ENCODE measurements around the gene RPL12.

RPL12 gene

DNA sequence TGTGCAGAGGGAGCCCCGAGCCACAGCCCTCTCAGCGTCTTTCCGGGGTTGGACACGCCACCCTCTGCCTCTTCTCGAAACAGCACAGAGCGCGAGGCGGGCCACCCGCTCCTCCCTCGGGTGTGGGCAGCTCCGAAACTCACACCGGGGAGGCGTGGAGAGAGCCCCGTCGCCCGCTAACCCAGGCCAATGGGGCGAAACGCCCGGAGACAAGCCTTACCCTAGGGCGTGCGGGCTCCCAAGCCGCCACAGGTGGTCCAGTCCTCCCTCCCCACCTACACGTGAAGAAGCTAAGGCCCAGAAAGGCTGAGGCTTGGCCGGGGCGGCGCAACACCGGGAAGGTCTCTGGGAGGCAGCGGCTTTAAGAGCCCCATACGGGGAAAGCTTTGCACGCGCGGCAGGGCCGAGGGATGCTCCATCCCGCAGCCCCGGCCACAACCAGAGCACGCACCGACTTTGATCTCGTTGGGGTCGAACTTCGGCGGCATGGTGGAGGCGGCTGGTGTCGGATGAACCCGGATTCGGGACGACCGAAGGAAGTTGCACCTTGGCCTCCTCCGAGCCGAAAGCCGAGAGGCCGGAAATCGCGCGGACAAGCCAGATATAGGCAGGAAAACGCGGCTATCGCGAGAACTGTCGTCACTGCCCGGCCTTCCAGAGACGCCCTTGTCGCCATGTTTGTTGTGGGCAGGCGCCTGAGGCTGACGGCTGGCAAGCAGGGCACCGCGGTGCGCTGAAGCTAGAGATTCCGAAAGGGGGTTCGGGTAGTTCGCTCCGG lies at the start of gene RPL12, which contains the start of gene LRSAM1:
TSS of gene RPL12 (minus strand) at position 577 of the 778 bp plus-strand sequence. CDS start at position 488, 89 bp downstream.
TSS of gene LRSAM1 (plus strand) at position 681 of the 778 bp plus-strand sequence. CDS start 3,018 bp downstream, outside the sequence.
- peak; percentile 96 to 97 for DNase-seq

GRCh38 chr9:127500862-127501261 lies 49.7 kb upstream of the RPL12 start:
- DNase-seq, result no peak

GRCh38 chr9:127500399-127500798 lies 49.2 kb upstream of the RPL12 start:
- DNase-seq, result peak; percentile 48 to 88

GRCh38 chr9:127498298-127498697 lies 47.1 kb upstream of the RPL12 start:
- DNase-seq, result no peak

DNA sequence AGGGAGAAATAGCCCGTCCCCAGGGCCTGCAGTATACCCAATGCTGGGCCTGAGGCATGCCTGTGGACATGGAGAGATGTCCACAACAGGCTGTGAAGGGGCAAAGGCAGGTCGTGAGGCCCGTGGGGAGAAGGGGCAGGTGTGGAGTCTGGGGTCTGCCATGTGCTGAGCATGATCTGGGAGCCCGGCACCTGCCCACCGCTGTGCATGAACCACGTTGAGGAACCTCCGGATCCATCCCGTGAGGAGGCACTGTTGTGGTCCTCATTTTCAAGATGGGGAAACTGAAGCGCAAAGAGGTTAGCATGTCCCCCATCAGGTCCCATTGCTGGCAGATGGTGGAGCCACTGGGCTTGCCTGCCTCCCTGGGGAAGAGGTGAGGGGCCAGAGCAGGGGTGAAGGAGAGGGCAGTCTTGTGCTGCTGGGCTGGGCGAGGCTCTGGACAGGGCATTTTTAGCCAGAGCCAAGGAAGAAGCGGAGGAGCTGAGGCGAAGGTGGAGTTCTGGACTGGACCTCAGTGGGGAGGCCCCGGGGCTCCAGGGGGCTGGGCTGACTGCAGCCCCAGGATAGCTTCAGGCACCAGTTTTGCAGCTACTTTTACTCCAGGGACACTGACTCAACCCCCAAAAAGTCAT lies 46.6 kb upstream of the RPL12 start:
- no peak for DNase-seq

- no peak for DNase-seq
Observed at GRCh38 chr9:127496974-127497373, 45.8 kb upstream of the RPL12 start.

GRCh38 chr9:127495884-127496555 lies 44.8 kb upstream of the RPL12 start:
- DNase-seq, result peak; percentile 58 to 86

DNA sequence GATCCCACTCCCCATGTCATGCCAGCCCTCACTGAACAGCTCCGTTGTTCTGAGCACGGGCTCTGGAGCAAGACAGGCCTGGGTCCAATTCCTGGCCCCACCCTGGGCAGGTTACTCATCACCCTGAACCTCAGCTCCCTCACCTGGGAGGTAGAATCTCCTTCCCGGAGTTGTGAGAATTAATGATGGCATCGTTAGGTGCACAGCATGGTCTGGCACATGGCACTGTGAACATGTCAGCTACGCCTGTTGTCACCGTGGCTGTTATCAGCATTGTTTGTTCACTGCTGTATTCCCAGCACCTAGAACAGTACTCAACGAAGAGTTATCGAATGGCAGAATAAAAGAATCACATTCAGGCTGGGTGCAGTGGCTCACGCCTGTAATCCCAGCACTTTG lies 43.1 kb upstream of the RPL12 start:
- DNase-seq, result no peak

- peak; percentile 80 to 91 for DNase-seq
Observed at GRCh38 chr9:127493592-127494303, 42.5 kb upstream of the RPL12 start.

DNA sequence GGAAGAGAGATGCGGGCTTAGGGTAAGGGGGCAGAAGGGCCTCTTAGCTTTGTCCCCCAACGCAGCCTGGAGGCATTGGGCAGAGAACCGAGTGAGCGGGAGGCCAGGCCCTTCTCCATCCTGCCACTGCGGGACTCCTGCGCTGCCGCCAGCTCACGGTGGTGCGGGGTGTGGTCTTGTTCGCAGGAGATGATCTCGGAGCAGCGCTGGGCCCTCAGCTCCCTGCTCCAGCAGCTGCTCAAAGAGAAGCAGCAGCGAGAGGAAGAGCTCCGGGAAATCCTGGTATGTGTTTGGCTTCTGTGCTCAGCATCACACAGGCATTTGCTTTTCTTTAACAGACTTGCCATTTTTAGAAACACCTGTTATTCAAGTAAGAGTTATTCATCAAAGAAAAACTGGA lies 41.4 kb upstream of the RPL12 start:
- DNase-seq, result no peak

DNA sequence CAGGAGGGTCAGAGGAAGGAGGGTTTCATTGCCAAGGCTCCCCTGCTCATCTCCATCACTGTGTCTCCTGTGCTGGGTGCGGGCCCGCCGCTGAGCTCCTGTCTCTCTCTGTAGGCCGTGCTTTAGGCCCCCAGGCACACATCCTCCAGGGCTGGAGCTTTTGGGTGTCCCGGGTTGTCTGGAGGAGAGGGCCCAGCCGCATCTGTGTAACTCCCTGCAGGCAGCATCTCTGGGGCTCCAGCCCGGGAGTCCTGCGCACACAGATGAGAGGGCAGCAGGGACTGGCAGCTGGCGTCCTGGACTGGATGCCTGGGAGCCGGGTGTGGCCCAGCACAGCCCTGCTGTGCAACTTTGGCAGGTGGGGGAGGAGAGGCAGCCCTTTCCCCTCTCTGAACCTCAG lies 40.3 kb upstream of the RPL12 start:
- DNase-seq, result peak; percentile 23 to 70

GRCh38 chr9:127490535-127491230 lies 39.5 kb upstream of the RPL12 start:
- DNase-seq, result no peak

DNA sequence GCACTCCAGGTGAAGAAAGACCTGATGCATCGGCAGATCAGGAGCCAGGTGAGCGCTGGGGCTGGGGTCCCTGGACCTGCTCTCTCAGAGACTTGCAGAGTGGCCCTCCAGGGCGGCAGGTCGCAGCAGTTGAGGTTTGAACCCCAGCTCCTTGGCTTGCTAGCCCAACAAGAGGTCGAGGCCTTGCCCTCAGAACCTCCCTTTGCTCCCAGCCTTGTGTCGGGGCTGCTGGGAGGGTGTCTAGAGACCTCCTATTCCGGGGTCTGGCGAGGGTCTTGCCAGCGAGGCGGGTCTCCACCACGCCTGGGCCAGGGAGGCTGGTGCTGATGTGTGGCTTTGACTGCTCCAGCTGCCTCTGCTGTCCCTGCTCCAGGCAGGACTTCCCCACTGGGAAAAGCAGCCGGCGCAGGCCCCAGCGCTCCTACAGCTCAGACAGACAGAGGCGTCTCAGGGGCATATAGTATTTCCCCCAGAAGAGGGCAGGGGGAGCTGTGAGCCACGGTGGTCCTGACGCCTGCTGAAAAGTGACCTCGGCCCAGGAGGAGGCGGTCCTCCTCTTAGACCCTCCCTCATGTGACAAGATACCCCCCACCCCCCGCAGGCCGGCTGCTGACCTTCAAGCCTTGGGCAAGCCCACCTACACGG lies 38.4 kb upstream of the RPL12 start:
- DNase-seq, result peak; percentile 23 to 55

DNA sequence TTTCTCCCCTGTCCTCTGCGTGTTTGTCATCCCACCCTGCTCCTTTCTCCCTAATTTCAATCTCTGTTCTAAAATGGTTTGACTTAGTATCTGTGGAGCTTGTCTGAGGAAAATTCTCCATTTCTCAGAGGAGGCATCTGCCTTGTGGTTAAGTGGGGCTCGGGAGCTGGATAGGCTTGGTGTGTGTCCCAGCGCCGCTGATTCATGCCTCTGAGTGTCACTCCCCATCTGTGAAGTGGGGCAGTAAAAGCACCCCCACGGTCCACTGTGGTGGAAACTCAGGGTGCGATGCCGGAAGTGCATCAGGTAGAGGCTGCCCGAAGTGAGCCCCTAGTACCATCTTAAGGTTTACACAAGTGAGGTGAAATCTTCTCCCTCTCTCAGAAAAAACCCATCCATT lies 37.7 kb upstream of the RPL12 start:
- DNase-seq, result no peak

DNA sequence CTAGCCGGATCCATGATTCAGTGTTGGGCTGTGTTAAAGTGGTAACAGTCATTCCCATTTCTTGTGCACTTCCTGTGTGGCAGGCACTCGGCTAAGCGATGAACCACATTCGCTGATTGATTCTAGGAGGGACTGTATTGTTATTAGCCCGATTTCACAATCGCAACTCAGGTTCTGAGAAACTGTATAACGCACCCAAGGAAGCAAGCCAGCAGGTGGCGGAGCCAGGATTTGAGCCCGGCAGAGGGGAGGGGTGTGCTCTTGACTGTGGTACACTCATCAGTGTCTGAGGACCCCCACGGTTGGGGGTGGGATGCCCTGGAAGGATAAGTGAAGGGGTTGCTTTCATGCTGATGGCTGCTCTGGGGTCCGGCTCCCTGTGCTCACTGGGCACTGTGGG lies 34.8 kb upstream of the RPL12 start:
- DNase-seq, result no peak

DNA sequence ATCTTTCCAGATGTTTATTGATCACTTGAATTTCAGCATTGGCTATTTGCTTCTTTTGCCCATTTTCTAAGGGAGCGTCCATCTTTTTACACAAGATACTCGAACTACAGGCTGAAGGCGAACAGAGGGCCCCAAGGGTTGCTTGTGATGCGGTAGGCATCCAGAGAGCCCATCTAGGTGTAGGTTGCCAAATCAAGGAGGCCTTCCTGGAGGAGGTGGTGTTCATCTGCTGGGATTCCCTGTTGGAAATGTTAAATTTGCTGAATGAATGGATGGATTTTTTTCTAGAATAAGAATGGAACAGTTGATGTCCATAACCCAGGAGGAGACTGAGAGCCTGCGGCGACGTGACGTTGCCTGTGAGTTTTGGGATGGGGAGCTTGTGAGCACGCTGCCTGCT lies 31.5 kb upstream of the RPL12 start:
- DNase-seq, result no peak

GRCh38 chr9:127479507-127480081 lies 28.4 kb upstream of the RPL12 start:
- DNase-seq, result no peak

GRCh38 chr9:127474592-127474991 lies 23.4 kb upstream of the RPL12 start:
- DNase-seq, result no peak

DNA sequence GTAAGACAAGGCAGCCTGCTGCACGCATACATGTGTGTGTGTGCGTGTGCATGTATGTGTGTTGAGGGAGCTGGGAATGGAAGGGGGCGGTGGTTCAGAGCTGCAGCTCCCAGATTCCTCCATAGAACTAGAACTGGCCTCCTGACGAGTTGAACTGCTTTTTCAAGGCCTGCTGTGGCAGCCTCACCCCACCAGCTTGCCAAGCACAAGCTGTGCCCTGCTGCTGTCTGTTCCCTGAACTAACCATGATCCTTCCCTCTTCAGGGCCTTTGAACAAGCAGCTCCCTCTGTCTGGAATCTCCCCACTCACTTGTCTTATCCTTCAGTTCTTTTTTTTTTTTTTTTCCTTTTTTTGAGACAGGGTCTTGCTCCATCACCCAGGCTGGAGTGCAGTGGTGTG lies 22.7 kb upstream of the RPL12 start:
- no peak for DNase-seq

- DNase-seq, result no peak
Observed at GRCh38 chr9:127473501-127473900, 22.3 kb upstream of the RPL12 start.

- DNase-seq, result no peak
Observed at GRCh38 chr9:127470662-127471061, 19.5 kb upstream of the RPL12 start.

DNA sequence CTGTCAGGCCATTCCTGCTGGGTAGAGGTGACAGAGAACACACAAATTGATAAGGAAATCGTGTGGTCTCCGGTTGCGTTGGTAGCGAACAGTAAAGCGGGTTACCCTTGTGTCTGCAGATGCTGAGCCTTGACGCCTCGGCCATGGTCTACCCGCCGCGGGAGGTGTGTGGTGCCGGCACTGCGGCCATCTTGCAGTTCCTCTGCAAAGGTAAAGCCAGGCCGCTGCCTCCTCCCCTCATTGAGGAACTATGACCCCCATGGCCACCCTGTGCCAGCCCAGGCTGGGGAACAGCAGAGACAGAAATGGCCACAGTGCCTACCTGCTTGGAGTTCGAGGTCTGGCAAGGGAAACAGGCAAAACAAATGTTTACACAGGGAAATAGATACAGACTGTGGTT lies 16.4 kb upstream of the RPL12 start:
- no peak for DNase-seq

All from NCI-H524 (cell line).